ENCODE data around the gene TBC1D22A.

TBC1D22A gene

DNA sequence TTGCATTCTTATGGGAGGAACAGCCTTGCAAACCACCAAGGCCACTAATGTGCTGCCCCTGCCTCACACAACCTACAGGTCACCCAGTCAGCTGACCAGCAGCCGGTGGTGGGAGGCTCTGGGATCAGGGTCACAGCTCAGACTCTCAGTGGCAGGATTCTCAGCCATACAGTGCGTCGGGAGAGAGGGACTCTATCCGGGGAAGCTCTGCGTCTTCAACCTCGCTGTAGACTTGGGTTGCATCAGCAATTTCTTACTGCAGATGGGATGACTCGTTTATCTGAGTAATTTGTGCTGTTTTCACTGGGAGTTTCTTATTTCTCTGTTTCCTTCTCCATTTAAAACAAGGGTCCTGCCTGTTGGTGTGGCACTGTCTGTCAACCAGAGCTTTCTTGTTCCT is 257.7 kb downstream of the TBC1D22A start:
- H3K27me3 ChIP-seq (ENCODE audit: control insufficient read depth, insufficient read depth, low read length): no peaks in the 10 kb centered on the region
- H3K4me1 ChIP-seq (ENCODE audit: control insufficient read depth, insufficient read depth, low read length): no peaks in the 10 kb centered on the region
- no peak overlapping the region for H3K4me3 ChIP-seq (ENCODE audit: low read length)
- H3K9me3 ChIP-seq (ENCODE audit: control insufficient read depth, low read length): no peaks in the 10 kb centered on the region
- H3K36me3 ChIP-seq (ENCODE audit: control insufficient read depth, insufficient read depth, low read length): no peaks in the 10 kb centered on the region
- no peak overlapping the region for H3K9ac ChIP-seq (ENCODE audit: low read length)

DNA sequence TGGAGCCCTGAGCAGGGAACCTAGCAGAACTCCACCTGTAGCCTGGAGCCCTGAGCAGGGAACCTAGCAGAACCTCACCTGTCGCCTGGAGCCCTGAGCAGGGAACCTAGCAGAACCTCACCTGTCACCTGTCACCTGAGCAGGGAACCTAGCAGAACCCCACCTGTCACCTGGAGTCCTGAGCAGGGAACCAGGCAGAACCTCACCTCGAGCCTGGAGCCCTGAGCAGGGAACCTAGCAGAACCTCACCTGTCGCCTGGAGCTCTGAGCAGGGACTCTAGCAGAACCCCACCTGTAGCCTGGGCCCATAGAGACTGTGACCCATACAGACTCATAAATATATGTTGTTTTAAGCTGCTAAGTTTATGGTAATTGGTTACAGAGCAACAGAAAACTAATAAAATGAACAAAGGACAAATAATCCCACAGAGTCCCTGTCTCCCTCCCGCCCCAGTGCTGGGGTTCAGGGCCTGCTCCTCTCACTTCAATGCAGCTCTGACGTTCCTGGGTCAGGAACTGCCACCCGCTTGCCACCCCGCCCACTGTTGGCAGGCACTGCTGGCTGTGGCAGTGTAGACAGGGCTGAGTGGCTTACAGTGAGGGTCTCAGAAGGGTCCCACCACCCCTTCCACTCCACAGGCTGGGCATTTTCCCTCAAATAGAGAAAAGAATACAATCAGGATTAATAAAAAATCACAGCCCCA is 259.1 kb downstream of the TBC1D22A start:
- Histone ChIP-seq H3K9ac (ENCODE audit: low read length) (no peak overlapping the region), H3K4me1 (ENCODE audit: control insufficient read depth, insufficient read depth, low read length) (no peaks in the 10 kb centered on the region), H3K9me3 (ENCODE audit: control insufficient read depth, low read length) (no peaks in the 10 kb centered on the region), H3K27me3 (ENCODE audit: control insufficient read depth, insufficient read depth, low read length) (no peaks in the 10 kb centered on the region), H3K4me3 (ENCODE audit: low read length) (no peak overlapping the region), H3K36me3 (ENCODE audit: control insufficient read depth, insufficient read depth, low read length) (no peaks in the 10 kb centered on the region)

DNA sequence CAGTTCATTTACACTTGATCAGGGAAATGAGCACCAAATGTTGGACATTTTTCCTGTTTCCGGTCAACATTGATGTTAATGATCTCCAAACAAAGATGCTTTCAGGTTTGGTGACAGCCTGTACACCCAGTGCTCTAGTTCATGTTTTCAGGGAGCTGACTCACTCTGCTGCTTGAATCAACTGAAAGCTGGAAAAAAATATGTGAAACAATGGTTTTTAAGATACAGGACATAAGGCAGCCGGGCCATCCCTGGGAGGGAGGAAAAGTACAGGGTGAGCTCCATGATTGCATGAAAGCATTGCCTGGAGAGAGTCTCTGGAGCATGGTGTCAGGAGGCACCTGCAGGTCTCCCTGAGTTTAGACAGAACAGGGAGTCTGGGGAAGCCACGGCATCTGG is 259.6 kb downstream of the TBC1D22A start:
- H3K36me3 ChIP-seq (ENCODE audit: control insufficient read depth, insufficient read depth, low read length): no peaks in the 10 kb centered on the region
- no peaks in the 10 kb centered on the region for H3K27me3 ChIP-seq (ENCODE audit: control insufficient read depth, insufficient read depth, low read length)
- no peak overlapping the region for H3K4me3 ChIP-seq (ENCODE audit: low read length)
- H3K9ac ChIP-seq (ENCODE audit: low read length): no peak overlapping the region
- H3K4me1 ChIP-seq (ENCODE audit: control insufficient read depth, insufficient read depth, low read length): no peaks in the 10 kb centered on the region
- no peaks in the 10 kb centered on the region for H3K9me3 ChIP-seq (ENCODE audit: control insufficient read depth, low read length)

- Histone ChIP-seq H3K27me3 (ENCODE audit: control insufficient read depth, insufficient read depth, low read length) (no peaks in the 10 kb centered on the region), H3K9ac (ENCODE audit: low read length) (no peak overlapping the region), H3K4me3 (ENCODE audit: low read length) (no peak overlapping the region), H3K9me3 (ENCODE audit: control insufficient read depth, low read length) (no peaks in the 10 kb centered on the region), H3K4me1 (ENCODE audit: control insufficient read depth, insufficient read depth, low read length) (no peaks in the 10 kb centered on the region), H3K36me3 (ENCODE audit: control insufficient read depth, insufficient read depth, low read length) (no peaks in the 10 kb centered on the region)
Measured at GRCh38 chr22:47022475-47022874, 260.0 kb downstream of the TBC1D22A start.

- Histone ChIP-seq H3K4me3 (ENCODE audit: low read length) (no peak overlapping the region), H3K9ac (ENCODE audit: low read length) (no peak overlapping the region), H3K4me1 (ENCODE audit: control insufficient read depth, insufficient read depth, low read length) (no peaks in the 10 kb centered on the region), H3K36me3 (ENCODE audit: control insufficient read depth, insufficient read depth, low read length) (no peaks in the 10 kb centered on the region), H3K27me3 (ENCODE audit: control insufficient read depth, insufficient read depth, low read length) (no peaks in the 10 kb centered on the region), H3K9me3 (ENCODE audit: control insufficient read depth, low read length) (no peaks in the 10 kb centered on the region)
Measured at GRCh38 chr22:47023871-47024270, 261.4 kb downstream of the TBC1D22A start.

DNA sequence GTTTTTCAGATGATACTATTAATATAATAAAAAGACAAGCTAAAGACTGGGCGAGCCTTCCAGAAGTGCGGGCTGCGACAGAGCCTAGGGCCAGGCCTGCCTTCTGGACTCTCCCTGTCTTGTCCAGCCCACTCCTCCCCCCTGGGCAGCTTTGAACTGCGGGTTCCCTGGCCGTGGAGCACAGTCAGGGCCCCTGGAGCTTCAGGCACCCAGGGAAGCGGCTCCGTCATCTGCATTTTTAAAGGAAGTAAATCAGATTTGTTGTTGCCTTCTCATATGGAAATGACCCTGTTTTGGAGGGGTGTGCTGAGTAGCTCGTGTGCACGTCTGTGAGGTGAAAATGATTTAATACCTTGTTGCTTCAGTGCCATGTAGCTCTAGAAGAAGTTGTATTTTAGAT is 265.3 kb downstream of the TBC1D22A start:
- H3K4me1 ChIP-seq (ENCODE audit: control insufficient read depth, insufficient read depth, low read length): peaks cover 11% of the 10 kb centered on the region
- H3K9ac ChIP-seq (ENCODE audit: low read length): no peak overlapping the region
- no peak overlapping the region for H3K4me3 ChIP-seq (ENCODE audit: low read length)
- H3K9me3 ChIP-seq (ENCODE audit: control insufficient read depth, low read length): no peaks in the 10 kb centered on the region
- no peaks in the 10 kb centered on the region for H3K27me3 ChIP-seq (ENCODE audit: control insufficient read depth, insufficient read depth, low read length)
- H3K36me3 ChIP-seq (ENCODE audit: control insufficient read depth, insufficient read depth, low read length): no peaks in the 10 kb centered on the region

DNA sequence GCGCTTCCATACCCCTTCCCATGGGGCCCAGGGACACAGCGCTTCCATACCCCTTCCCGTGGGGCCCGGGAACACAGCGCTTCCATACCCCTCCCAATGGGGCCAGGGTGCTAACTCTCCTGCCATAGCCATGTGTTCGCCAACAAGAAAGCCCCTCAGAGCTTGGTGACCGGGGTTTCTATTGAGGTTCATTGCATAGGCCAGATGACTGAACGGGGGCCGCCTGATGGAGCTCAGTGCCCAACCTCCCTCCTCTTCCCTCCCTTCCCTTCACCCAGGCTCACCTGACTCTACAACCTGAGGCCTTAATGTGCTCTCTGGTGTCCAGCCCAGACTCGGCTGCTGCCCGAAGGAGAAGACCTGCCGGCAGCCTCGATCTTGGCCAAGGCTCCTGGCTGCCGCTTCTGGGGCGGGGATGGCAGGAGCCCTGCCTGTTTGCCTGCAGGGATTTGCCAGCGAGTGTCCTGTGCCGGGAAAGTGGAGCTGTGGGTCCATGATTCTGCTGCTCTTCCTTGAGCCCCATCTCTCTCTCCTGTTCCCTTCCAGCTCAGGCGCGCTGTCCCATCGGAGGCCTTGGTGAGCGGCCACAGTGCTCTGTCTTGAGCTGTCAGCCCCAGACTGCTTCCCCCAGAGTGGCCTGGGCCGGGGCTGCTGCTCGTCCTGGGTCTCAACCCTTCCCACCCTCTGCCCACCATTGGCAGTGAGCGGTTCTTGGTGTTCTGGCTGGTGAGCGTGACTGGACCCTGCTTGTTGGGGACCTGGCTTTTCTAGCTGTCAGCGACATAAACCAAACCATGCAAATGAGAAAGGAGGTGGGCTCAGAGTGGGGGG is 267.0 kb downstream of the TBC1D22A start:
- no peaks in the 10 kb centered on the region for H3K36me3 ChIP-seq (ENCODE audit: control insufficient read depth, insufficient read depth, low read length)
- peaks cover 21% of the 10 kb centered on the region for H3K4me1 ChIP-seq (ENCODE audit: control insufficient read depth, insufficient read depth, low read length)
- H3K9ac ChIP-seq (ENCODE audit: low read length): no peak overlapping the region
- no peaks in the 10 kb centered on the region for H3K9me3 ChIP-seq (ENCODE audit: control insufficient read depth, low read length)
- no peaks in the 10 kb centered on the region for H3K27me3 ChIP-seq (ENCODE audit: control insufficient read depth, insufficient read depth, low read length)
- no peak overlapping the region for H3K4me3 ChIP-seq (ENCODE audit: low read length)

GRCh38 chr22:47030143-47030661 is 267.8 kb downstream of the TBC1D22A start:
- H3K4me1 ChIP-seq (ENCODE audit: control insufficient read depth, insufficient read depth, low read length): peaks cover 21% of the 10 kb centered on the region
- no peaks in the 10 kb centered on the region for H3K36me3 ChIP-seq (ENCODE audit: control insufficient read depth, insufficient read depth, low read length)
- H3K4me3 ChIP-seq (ENCODE audit: low read length): no peak overlapping the region

DNA sequence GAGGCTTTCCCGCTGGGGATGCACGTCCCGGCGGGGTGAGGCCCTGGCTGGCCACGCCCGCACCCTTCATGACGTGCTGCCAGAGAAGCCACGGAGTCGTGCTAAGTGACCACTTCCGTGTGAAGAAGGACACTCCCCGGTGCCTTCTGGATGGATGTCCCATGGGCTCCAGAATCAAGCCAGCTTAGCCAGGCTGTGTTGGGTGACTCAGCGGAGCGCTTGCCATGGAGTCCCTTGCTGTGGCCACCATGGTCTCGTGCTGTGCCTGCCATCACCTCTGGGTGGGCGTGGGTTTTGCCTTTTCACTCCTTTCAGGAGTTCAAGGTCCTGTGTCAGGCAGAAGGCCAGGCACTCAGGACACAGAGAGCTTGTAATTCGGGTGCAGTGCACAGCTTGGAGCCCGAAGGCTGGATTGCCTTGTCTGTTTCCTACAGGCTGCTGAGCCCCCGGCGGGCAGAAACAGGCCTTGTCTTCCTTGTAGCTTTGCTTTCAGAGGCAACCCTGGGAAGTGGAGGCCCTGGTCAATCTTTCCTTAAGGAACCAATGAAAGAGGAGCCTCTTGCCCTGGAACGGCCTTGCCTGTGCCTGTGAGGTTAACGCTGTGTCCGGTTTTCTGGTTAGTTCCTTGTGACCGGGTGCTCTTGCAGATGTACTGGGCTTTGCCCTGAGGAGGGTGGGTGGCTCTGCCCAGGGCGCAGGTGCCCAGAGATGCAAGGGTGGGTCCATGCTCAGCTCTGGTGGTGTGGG is 268.6 kb downstream of the TBC1D22A start:
- Histone ChIP-seq H3K27me3 (ENCODE audit: control insufficient read depth, insufficient read depth, low read length) (no peaks in the 10 kb centered on the region), H3K36me3 (ENCODE audit: control insufficient read depth, insufficient read depth, low read length) (no peaks in the 10 kb centered on the region), H3K9me3 (ENCODE audit: control insufficient read depth, low read length) (no peaks in the 10 kb centered on the region), H3K4me1 (ENCODE audit: control insufficient read depth, insufficient read depth, low read length) (peaks cover 21% of the 10 kb centered on the region), H3K4me3 (ENCODE audit: low read length) (no peak overlapping the region), H3K9ac (ENCODE audit: low read length) (no peak overlapping the region)

More at GRCh38 chr22:47030143-47030661, 267.8 kb downstream of the TBC1D22A start:
- Histone ChIP-seq H3K9me3 (ENCODE audit: control insufficient read depth, low read length) (no peaks in the 10 kb centered on the region), H3K27me3 (ENCODE audit: control insufficient read depth, insufficient read depth, low read length) (no peaks in the 10 kb centered on the region), H3K9ac (ENCODE audit: low read length) (no peak overlapping the region)

DNA sequence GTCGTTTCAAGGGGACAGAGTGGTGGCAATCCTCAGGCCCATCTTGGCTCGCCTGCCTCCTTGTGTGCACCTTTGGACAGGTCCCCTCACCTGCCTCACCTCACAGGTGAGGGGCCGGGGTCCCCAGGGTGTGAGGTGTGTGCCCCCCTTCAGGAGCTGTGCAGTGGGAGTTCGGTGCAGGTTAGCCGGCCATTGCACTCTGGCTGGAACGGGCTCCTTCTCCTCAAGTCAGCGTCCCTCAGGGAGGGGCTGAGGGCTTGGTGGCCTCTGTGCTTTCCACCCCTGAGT is 269.1 kb downstream of the TBC1D22A start:
- no peaks in the 10 kb centered on the region for H3K36me3 ChIP-seq (ENCODE audit: control insufficient read depth, insufficient read depth, low read length)
- no peak overlapping the region for H3K9ac ChIP-seq (ENCODE audit: low read length)
- H3K4me1 ChIP-seq (ENCODE audit: control insufficient read depth, insufficient read depth, low read length): peaks cover 21% of the 10 kb centered on the region
- no peaks in the 10 kb centered on the region for H3K9me3 ChIP-seq (ENCODE audit: control insufficient read depth, low read length)
- no peaks in the 10 kb centered on the region for H3K27me3 ChIP-seq (ENCODE audit: control insufficient read depth, insufficient read depth, low read length)
- no peak overlapping the region for H3K4me3 ChIP-seq (ENCODE audit: low read length)

GRCh38 chr22:47032091-47032943 is 269.9 kb downstream of the TBC1D22A start:
- Histone ChIP-seq H3K4me1 (ENCODE audit: control insufficient read depth, insufficient read depth, low read length) (peaks cover 21% of the 10 kb centered on the region), H3K9me3 (ENCODE audit: control insufficient read depth, low read length) (no peaks in the 10 kb centered on the region), H3K4me3 (ENCODE audit: low read length) (no peak overlapping the region), H3K9ac (ENCODE audit: low read length) (peak overlapping the region; percentile 25), H3K27me3 (ENCODE audit: control insufficient read depth, insufficient read depth, low read length) (no peaks in the 10 kb centered on the region), H3K36me3 (ENCODE audit: control insufficient read depth, insufficient read depth, low read length) (no peaks in the 10 kb centered on the region)
